Upper lobe of left lung (tissue), 6 donors: ENCODE results near the gene DUSP15. TPM values are rescaled to one million over a fixed set of nuclear protein-coding genes. Genes with fewer than 3 reads are reported as not detected.

Experiments
- ATAC-seq, 2 donors: fragments of 200-7000 bp; cut with Tn5 transposase; one replicate each; pipeline ENCODE4 v1.9.1; 2022; ENCODE audit warnings: mild to moderate bottlenecking in 2 of 2, moderate library complexity in 2 of 2; ENCODE audit not compliant: low FRiP score in 2 of 2
- DNase-seq, 2 donors: peaks; one replicate each; pipeline ENCODE4 v3.0.0-alpha.2; 2019 to 2020
- H3K27ac ChIP-seq, 4 donors: fragments of 200-600 bp; sonication (generic); one replicate each; pipeline ENCODE4 v1.5.1; 2016 to 2019
- H3K27me3 ChIP-seq, 4 donors: fragments of 200-600 bp; sonication (generic); one replicate each; pipeline ENCODE4 v1.5.1; 2017 to 2019
- H3K36me3 ChIP-seq, 4 donors: fragments of 200-600 bp; sonication (generic); one replicate each; pipeline ENCODE4 v1.5.1; 2016 to 2019
- H3K4me1 ChIP-seq, 4 donors: fragments of 200-600 bp; sonication (generic); one replicate each; pipeline ENCODE4 v1.5.1; 2018 to 2019
- H3K4me3 ChIP-seq, 4 donors: fragments of 200-600 bp; sonication (generic); one replicate each; pipeline ENCODE4 v1.5.1; 2017 to 2019; ENCODE audit warnings: mild to moderate bottlenecking in 2 of 4, moderate library complexity in 1 of 4
- H3K9me3 ChIP-seq, 4 donors: fragments of 200-600 bp; sonication (generic); one replicate each; pipeline ENCODE4 v1.5.1; 2018 to 2019
- EP300 ChIP-seq, 4 donors: sonication (generic); formaldehyde crosslinking; IDR thresholded peaks; one replicate each; pipeline ENCODE4 v1.5.1; 2017; ENCODE audit warnings: antibody characterized with exemption in 4 of 4, control low read depth in 2 of 4
- POLR2A ChIP-seq, 4 donors: fragments of 450-650 bp; IDR thresholded peaks; one replicate each; pipeline ENCODE4 v1.5.1; 2016 to 2017; ENCODE audit warnings: antibody characterized with exemption in 4 of 4, mild to moderate bottlenecking in 2 of 4
- POLR2AphosphoS5 ChIP-seq, 2 donors: sonication (generic); formaldehyde crosslinking; IDR thresholded peaks; one replicate each; pipeline ENCODE4 v1.5.1; 2017; ENCODE audit warnings: antibody characterized with exemption in 2 of 2
- WGBS, 2 donors: methylation state at CpG; one replicate each; pipeline ENCODE4 v1.1.5; 2017 to 2018; 5-methylcytosine and 5-hydroxymethylcytosine counted together
- total RNA-seq, 6 donors: library from RNA; depleted of rRNA in 4 of 6; stranded (reverse); fragments of >200 nt in 4 of 6; gene quantifications; one replicate each; pipeline versions ENCODE4 v1.1.0 to v1.2.1, GENCODE V29; 2016 to 2021
- TF ChIP-seq, protein P1 (sequence below), 6 experiments: fragments of 450-650 bp in 4 of 6; fragments of 200-600 bp in 2 of 6; sonication (generic) in 2 of 6; IDR thresholded peaks; one replicate each; pipeline ENCODE4 v1.5.1; 2016 to 2019; ENCODE audit warnings: antibody characterized with exemption in 6 of 6
- donor health status: DM: no; HTN: no; CAD: no; lungs with moderate emphysema.
- donor health status: DM: no; HTN: yes; CAD: no; lungs with severe emphysema.

DUSP15 gene
- total RNA-seq, 6 donors from 2014 or later = 0.69 to 1.7 (median 1.1) TPM; not detected in 1

DNA sequence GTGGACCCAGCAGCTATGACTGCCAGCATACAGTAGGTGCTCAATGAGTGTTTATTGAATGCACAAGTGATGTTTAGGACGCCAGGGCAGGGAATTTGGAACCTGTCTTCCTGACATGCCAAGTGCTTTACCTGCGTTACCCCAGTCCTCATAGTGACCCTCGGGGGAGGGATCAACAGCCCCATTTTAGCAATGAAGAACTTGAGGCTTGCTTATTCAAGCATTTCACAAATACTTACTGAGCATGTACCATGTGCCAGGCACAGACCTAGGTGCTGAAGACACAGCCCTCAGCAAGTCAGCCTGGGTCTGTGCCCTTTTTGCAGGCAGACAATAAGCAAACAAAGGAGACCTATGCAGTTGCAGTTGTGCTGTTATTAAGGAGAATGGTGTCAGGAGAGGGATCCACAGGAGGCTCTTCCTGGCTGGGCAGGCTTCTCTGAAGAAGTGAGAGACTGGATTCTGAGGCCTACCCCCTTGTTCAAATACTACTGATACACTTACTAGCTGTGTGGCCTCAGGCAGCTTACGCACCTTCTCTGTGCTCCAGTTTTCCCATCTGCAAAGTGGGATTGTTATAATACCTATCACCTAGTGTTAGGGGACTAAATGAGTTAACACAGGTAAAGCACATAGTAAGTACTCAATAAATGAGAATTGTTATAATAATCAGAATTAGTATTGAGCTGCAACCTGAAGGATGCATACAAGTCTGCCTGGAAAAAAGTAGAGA is 39.9 kb upstream of the DUSP15 start:
- Histone ChIP-seq H3K36me3 (no peaks in the 10 kb centered on the region), H3K27me3 (no peaks in the 10 kb centered on the region), H3K27ac (no peak overlapping the region), H3K4me3 (no peak overlapping the region), H3K9me3 (no peaks in the 10 kb centered on the region), H3K4me1 (no peaks in the 10 kb centered on the region)
- no peak for TF ChIP-seq POLR2A (IDR thresholded peaks at IDR 0.05)
- TF ChIP-seq EP300 (IDR thresholded peaks at IDR 0.05) = no peak
- no peak for ATAC-seq
- 82 to 90% methylated on average over 4 of the region's 4 CpGs for WGBS, 2 donors
- no peak for DNase-seq

DNA sequence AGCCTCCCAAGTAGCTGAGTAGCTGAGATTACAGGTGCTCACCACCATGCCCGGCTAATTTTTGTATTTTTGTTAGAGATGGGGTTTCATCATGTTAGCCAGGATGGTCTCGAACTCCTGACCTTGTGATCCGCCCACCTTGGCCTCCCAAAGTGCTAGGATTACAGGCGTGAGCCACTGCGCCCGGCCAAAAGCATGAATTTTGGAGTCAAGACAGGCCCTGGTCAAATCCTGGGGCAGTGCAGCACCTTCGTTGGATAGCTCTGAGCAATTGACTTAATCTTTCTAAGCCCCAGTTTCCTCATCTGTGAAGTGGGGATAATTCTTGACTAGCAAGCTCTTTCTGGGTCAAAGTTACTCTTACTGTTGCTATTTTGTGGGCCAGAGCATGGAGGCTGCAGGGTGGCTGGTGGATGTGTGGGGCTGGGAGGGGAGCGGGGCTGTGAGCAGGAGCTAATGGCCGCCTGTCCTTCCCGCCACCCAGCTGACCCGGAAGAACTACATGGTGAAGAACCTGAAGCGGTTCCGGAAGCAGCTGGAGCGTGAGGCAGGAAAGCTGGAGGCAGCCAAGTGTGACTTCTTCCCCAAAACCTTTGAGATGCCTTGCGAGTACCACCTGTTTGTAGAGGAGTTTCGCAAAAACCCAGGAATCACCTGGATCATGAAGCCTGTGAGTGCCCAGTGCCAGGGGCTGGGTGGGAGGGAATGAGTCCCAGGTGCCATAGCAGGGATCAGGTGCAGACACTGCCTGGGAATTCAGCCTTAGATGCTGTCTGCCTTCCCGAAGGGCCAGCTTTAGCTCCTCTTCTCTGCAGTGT is 39.1 kb upstream of the DUSP15 start:
- no peak for TF ChIP-seq POLR2AphosphoS5 (IDR thresholded peaks at IDR 0.05)
- TF ChIP-seq, protein P1, sequence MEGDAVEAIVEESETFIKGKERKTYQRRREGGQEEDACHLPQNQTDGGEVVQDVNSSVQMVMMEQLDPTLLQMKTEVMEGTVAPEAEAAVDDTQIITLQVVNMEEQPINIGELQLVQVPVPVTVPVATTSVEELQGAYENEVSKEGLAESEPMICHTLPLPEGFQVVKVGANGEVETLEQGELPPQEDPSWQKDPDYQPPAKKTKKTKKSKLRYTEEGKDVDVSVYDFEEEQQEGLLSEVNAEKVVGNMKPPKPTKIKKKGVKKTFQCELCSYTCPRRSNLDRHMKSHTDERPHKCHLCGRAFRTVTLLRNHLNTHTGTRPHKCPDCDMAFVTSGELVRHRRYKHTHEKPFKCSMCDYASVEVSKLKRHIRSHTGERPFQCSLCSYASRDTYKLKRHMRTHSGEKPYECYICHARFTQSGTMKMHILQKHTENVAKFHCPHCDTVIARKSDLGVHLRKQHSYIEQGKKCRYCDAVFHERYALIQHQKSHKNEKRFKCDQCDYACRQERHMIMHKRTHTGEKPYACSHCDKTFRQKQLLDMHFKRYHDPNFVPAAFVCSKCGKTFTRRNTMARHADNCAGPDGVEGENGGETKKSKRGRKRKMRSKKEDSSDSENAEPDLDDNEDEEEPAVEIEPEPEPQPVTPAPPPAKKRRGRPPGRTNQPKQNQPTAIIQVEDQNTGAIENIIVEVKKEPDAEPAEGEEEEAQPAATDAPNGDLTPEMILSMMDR (IDR thresholded peaks at IDR 0.05) = no peak
- TF ChIP-seq POLR2A (IDR thresholded peaks at IDR 0.05) = no peak
- no peak for TF ChIP-seq EP300 (IDR thresholded peaks at IDR 0.05)
- H3K27ac ChIP-seq = no peak overlapping the region
- WGBS, 2 donors = 92% methylated on average over 15 to 17 of the region's 17 CpGs
- ATAC-seq (no peak), DNase-seq (no peak)
- no peaks in the 10 kb centered on the region for H3K36me3 ChIP-seq
- no peaks in the 10 kb centered on the region for H3K9me3 ChIP-seq
- no peaks in the 10 kb centered on the region for H3K27me3 ChIP-seq
- H3K4me1 ChIP-seq = no peaks in the 10 kb centered on the region
- no peak overlapping the region for H3K4me3 ChIP-seq

- Histone ChIP-seq H3K27me3 (no peaks in the 10 kb centered on the region), H3K27ac (no peak overlapping the region), H3K9me3 (no peaks in the 10 kb centered on the region), H3K4me1 (no peaks in the 10 kb centered on the region), H3K36me3 (no peaks in the 10 kb centered on the region), H3K4me3 (no peak overlapping the region)
- 83 to 85% methylated on average over 11 of the region's 11 CpGs for WGBS, 2 donors
- DNase-seq (no peak), ATAC-seq (no peak)
- TF ChIP-seq POLR2AphosphoS5 (IDR thresholded peaks at IDR 0.05) (no peak), EP300 (IDR thresholded peaks at IDR 0.05) (no peak), POLR2A (IDR thresholded peaks at IDR 0.05) (no peak)
- TF ChIP-seq, protein P1 (IDR thresholded peaks at IDR 0.05) = no peak
These were observed 38.1 kb upstream of the DUSP15 start for GRCh38 chr20:31908424-31908823.

DNA sequence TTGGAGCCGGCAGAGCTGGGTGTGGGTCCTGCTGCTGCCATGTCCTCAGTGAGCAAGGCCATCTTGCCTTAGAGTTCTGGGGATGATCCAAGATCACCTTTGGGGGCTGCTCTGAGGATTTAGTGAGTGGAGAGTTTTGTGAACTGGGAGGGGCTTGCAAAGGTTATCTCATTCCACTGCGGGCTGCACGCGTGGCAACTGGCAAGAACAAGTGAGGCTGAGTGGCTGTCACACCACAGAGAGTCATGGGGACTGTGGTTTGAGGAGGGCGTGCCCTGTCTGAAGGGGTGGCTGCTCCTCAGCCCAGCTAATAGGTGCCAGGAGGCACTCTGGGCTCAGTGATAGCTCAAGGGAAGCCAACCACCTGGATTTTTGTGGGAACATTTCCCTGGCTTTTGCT is 37.7 kb upstream of the DUSP15 start:
- TF ChIP-seq POLR2A (IDR thresholded peaks at IDR 0.05) = no peak
- TF ChIP-seq POLR2AphosphoS5 (IDR thresholded peaks at IDR 0.05) = no peak
- no peak for TF ChIP-seq EP300 (IDR thresholded peaks at IDR 0.05)
- TF ChIP-seq, protein P1 (IDR thresholded peaks at IDR 0.05) = no peak
- DNase-seq (no peak), ATAC-seq (no peak)
- Histone ChIP-seq H3K27me3 (no peaks in the 10 kb centered on the region), H3K4me1 (no peaks in the 10 kb centered on the region), H3K36me3 (no peaks in the 10 kb centered on the region), H3K9me3 (no peaks in the 10 kb centered on the region), H3K27ac (no peak overlapping the region), H3K4me3 (no peak overlapping the region)
- 71% methylated on average over 2 to 5 of the region's 5 CpGs for WGBS, 2 donors

GRCh38 chr20:31907046-31907445 is 36.7 kb upstream of the DUSP15 start:
- WGBS, 2 donors = 92 to 94% methylated on average over 5 of the region's 5 CpGs
- no peak for ATAC-seq

More at GRCh38 chr20:31907046-31907445, 36.7 kb upstream of the DUSP15 start:
- H3K4me1 ChIP-seq = no peaks in the 10 kb centered on the region
- H3K27ac ChIP-seq = no peak overlapping the region
- H3K27me3 ChIP-seq = no peaks in the 10 kb centered on the region
- H3K9me3 ChIP-seq = no peaks in the 10 kb centered on the region
- no peak overlapping the region for H3K4me3 ChIP-seq
- H3K36me3 ChIP-seq = no peaks in the 10 kb centered on the region
- TF ChIP-seq POLR2A (IDR thresholded peaks at IDR 0.05) (no peak), POLR2AphosphoS5 (IDR thresholded peaks at IDR 0.05) (no peak), EP300 (IDR thresholded peaks at IDR 0.05) (no peak)
- DNase-seq = no peak
